Keratinocyte (primary cell): Measurements from ENCODE around the gene COL16A1.

ENCODE experiments used
- EZH2 ChIP-seq: IDR thresholded peaks from one replicate; pipeline ENCODE4 v1.6.1; 2012; ENCODE audit warnings: inconsistent platforms, mild to moderate bottlenecking, low read length, moderate library complexity
- TF ChIP-seq, protein P1 (sequence below), 3 experiments: IDR thresholded peaks in 1 of 3; conservative IDR thresholded peaks in 1 of 3; optimal IDR thresholded peaks in 1 of 3; 2 replicates in 2 of 3; 3 replicates in 1 of 3; pipeline versions ENCODE3 to v1.5.1; 2011; ENCODE audit warnings: low read length in 3 of 3, mild to moderate bottlenecking in 3 of 3, moderate library complexity in 2 of 3, control low read depth in 1 of 3, inconsistent platforms in 1 of 3; ENCODE audit not compliant: insufficient read depth in 2 of 3; ENCODE audit errors: extremely low read depth in 1 of 3

DNA sequence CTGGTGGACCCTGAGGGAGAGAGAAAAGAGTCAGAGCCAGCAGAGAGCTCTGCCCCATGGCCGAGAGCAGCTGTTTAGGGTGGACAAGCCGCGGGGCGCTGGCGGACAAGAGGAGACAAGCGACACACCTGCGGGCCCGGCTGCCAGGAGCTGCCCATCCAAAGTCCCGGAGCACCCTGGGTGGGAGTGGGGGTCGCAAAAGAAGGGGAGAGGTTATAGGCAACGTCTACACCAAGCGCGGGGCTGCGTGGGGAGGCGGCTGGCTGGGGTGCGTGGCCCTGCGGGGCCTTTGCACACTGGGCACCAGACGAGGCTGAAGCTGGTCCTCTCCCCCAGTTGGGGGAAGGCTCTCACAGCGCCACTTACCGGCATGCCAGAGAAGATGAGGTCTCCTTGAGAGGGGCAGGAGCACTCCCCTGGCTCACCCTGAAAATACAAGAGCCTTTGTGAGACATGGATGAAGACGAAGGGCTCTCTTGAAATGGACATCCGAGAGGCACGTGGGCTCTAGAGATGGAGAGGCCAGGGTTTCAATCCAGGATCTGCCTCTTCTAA lies 24.1 kb downstream of the COL16A1 start:
- TF ChIP-seq, protein P1, sequence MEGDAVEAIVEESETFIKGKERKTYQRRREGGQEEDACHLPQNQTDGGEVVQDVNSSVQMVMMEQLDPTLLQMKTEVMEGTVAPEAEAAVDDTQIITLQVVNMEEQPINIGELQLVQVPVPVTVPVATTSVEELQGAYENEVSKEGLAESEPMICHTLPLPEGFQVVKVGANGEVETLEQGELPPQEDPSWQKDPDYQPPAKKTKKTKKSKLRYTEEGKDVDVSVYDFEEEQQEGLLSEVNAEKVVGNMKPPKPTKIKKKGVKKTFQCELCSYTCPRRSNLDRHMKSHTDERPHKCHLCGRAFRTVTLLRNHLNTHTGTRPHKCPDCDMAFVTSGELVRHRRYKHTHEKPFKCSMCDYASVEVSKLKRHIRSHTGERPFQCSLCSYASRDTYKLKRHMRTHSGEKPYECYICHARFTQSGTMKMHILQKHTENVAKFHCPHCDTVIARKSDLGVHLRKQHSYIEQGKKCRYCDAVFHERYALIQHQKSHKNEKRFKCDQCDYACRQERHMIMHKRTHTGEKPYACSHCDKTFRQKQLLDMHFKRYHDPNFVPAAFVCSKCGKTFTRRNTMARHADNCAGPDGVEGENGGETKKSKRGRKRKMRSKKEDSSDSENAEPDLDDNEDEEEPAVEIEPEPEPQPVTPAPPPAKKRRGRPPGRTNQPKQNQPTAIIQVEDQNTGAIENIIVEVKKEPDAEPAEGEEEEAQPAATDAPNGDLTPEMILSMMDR (optimal IDR thresholded peaks at IDR 0.05 in 1 of 3, IDR thresholded peaks at IDR 0.05 in 1 of 3, conservative IDR thresholded peaks at IDR 0.05 in 1 of 3; ENCODE audit: extremely low read depth in 1 of 3, insufficient read depth in 2 of 3, low read length in 3 of 3), result no peak
- TF ChIP-seq EZH2, result no peak
